Activated CD4-positive, alpha-beta memory T cell treated with anti-CD3 and anti-CD28 coated beads, Interleukin-2, amount 10 ng/mL, durations not matched to agents 7 days and 5 days (primary cell): ENCODE measurements around the gene FNDC3B. TPM values are rescaled to one million over a fixed set of nuclear protein-coding genes. Genes with fewer than 3 reads are reported as not detected.

ENCODE experiments used
- CTCF ChIA-PET: fragments of 350-600 bp; sonication (Branson Sonifier 250); formaldehyde crosslinking; loops from one replicate; lab custom pipeline; 2021; ENCODE audit warnings: antibody characterized with exemption, inconsistent platforms; lab: Charles Lee
- POLR2A ChIA-PET: fragments of 350-600 bp; sonication (Branson Sonifier 250); formaldehyde crosslinking; loops from one replicate; lab custom pipeline; 2021; ENCODE audit warnings: antibody characterized with exemption; lab: Charles Lee
- DNase-seq: peaks from one replicate; pipeline ENCODE4 v3.0.0-alpha.2; 2020
- H3K27ac Mint-ChIP-seq: one replicate; pipeline ENCODE4 v1.8.0; 2021; ENCODE audit warnings: mild to moderate bottlenecking, mixed read lengths
- H3K27me3 Mint-ChIP-seq: one replicate; pipeline ENCODE4 v1.8.0; 2021; ENCODE audit warnings: mixed read lengths
- H3K36me3 Mint-ChIP-seq: one replicate; pipeline ENCODE4 v1.8.0; 2021; ENCODE audit warnings: low read depth, mixed read lengths
- H3K4me1 Mint-ChIP-seq: one replicate; pipeline ENCODE4 v1.8.0; 2021; ENCODE audit warnings: mixed read lengths
- H3K4me3 Mint-ChIP-seq: one replicate; pipeline ENCODE4 v1.8.0; 2021; ENCODE audit warnings: mild to moderate bottlenecking, mixed read lengths
- H3K9me3 Mint-ChIP-seq: one replicate; pipeline ENCODE4 v1.8.0; 2021; ENCODE audit warnings: mixed read lengths
- total RNA-seq, 2 experiments: library from RNA; stranded (reverse); gene quantifications; one replicate each; pipeline ENCODE4 v1.2.3, GENCODE V29; 2021

FNDC3B gene
- total RNA-seq, 2 experiments from 2014 or later: 21.6 to 21.8 TPM

GRCh38 chr3:172346161-172346560 lies 306.8 kb downstream of the FNDC3B start:
- Mint-ChIP-seq H3K36me3 (peaks cover 26% of the 10 kb centered on the region), H3K4me1 (peaks cover 3% of the 10 kb centered on the region), H3K27me3 (no peaks in the 10 kb centered on the region), H3K27ac (no peak overlapping the region), H3K4me3 (no peak overlapping the region), H3K9me3 (no peaks in the 10 kb centered on the region)
- DNase-seq: no peak
- ChIA-PET POLR2A (no interaction called here), CTCF (no interaction called here)

- no peak overlapping the region for H3K4me3 Mint-ChIP-seq
- peaks cover 3% of the 10 kb centered on the region for H3K4me1 Mint-ChIP-seq
- H3K36me3 Mint-ChIP-seq: peaks cover 28% of the 10 kb centered on the region
- DNase-seq: no peak
- H3K27me3 Mint-ChIP-seq: no peaks in the 10 kb centered on the region
- H3K9me3 Mint-ChIP-seq: no peaks in the 10 kb centered on the region
- no peak overlapping the region for H3K27ac Mint-ChIP-seq
- POLR2A ChIA-PET: no interaction called here
- CTCF ChIA-PET: interaction anchor here (0.6 to 1.9 kb wide), 2 partner anchors 16 to 317 kb away, joined by 3 to 8 read pairs; no protein-coding TSS in a partner anchor
Observed at GRCh38 chr3:172347895-172348679, 308.7 kb downstream of the FNDC3B start.

GRCh38 chr3:172351895-172352466 lies 312.6 kb downstream of the FNDC3B start:
- H3K9me3 Mint-ChIP-seq: no peaks in the 10 kb centered on the region
- DNase-seq: no peak
- H3K27me3 Mint-ChIP-seq: no peaks in the 10 kb centered on the region
- no peak overlapping the region for H3K27ac Mint-ChIP-seq
- ChIA-PET POLR2A (no interaction called here), CTCF (interaction anchor here (1.5 to 3.9 kb wide), 3 partner anchors 11 to 109 kb away, joined by 3 to 16 read pairs (median 7); no protein-coding TSS in a partner anchor)
- no peak overlapping the region for H3K4me3 Mint-ChIP-seq
- H3K4me1 Mint-ChIP-seq: peaks cover 3% of the 10 kb centered on the region
- H3K36me3 Mint-ChIP-seq: peaks cover 21% of the 10 kb centered on the region

GRCh38 chr3:172352786-172353185 lies 313.4 kb downstream of the FNDC3B start:
- H3K27ac Mint-ChIP-seq: no peak overlapping the region
- ChIA-PET CTCF (interaction anchor here (3.9 kb wide), 1 partner anchor 12 kb away, joined by 16 read pairs; no protein-coding TSS in a partner anchor), POLR2A (no interaction called here)
- no peak overlapping the region for H3K4me3 Mint-ChIP-seq
- H3K4me1 Mint-ChIP-seq: peaks cover 5% of the 10 kb centered on the region
- H3K9me3 Mint-ChIP-seq: no peaks in the 10 kb centered on the region
- DNase-seq: no peak
- no peaks in the 10 kb centered on the region for H3K27me3 Mint-ChIP-seq
- H3K36me3 Mint-ChIP-seq: peaks cover 15% of the 10 kb centered on the region

GRCh38 chr3:172354931-172355499 lies 315.6 kb downstream of the FNDC3B start:
- ChIA-PET CTCF (interaction anchor here (0.7 to 3.9 kb wide), 3 partner anchors 14 to 318 kb away, joined by 3 to 16 read pairs (median 6); no protein-coding TSS in a partner anchor), POLR2A (no interaction called here)
- no peak overlapping the region for H3K27ac Mint-ChIP-seq
- H3K4me1 Mint-ChIP-seq: peaks cover 6% of the 10 kb centered on the region
- no peaks in the 10 kb centered on the region for H3K9me3 Mint-ChIP-seq
- no peaks in the 10 kb centered on the region for H3K27me3 Mint-ChIP-seq
- no peak for DNase-seq
- H3K36me3 Mint-ChIP-seq: peaks cover 7% of the 10 kb centered on the region
- H3K4me3 Mint-ChIP-seq: no peak overlapping the region

GRCh38 chr3:172355836-172356235 lies 316.5 kb downstream of the FNDC3B start:
- ChIA-PET POLR2A (no interaction called here), CTCF (no interaction called here)
- Mint-ChIP-seq H3K4me3 (no peak overlapping the region), H3K36me3 (peaks cover 11% of the 10 kb centered on the region), H3K27me3 (no peaks in the 10 kb centered on the region), H3K4me1 (peaks cover 6% of the 10 kb centered on the region), H3K9me3 (no peaks in the 10 kb centered on the region), H3K27ac (no peak overlapping the region)
- no peak for DNase-seq

GRCh38 chr3:172356427-172356826 lies 317.0 kb downstream of the FNDC3B start:
- Mint-ChIP-seq H3K4me3 (no peak overlapping the region), H3K27me3 (no peaks in the 10 kb centered on the region), H3K4me1 (peaks cover 2% of the 10 kb centered on the region), H3K9me3 (no peaks in the 10 kb centered on the region), H3K27ac (no peak overlapping the region), H3K36me3 (peaks cover 11% of the 10 kb centered on the region)
- POLR2A ChIA-PET: no interaction called here
- CTCF ChIA-PET: no interaction called here
- DNase-seq: no peak

GRCh38 chr3:172357850-172358754 lies 318.7 kb downstream of the FNDC3B start:
- DNase-seq: no peak
- Mint-ChIP-seq H3K4me3 (no peak overlapping the region), H3K27ac (no peak overlapping the region), H3K9me3 (no peaks in the 10 kb centered on the region), H3K27me3 (no peaks in the 10 kb centered on the region), H3K4me1 (peaks cover 2% of the 10 kb centered on the region), H3K36me3 (peaks cover 12% of the 10 kb centered on the region)
- ChIA-PET CTCF (no interaction called here), POLR2A (no interaction called here)

GRCh38 chr3:172359231-172359630 lies 319.9 kb downstream of the FNDC3B start:
- ChIA-PET CTCF (no interaction called here), POLR2A (no interaction called here)
- Mint-ChIP-seq H3K27me3 (no peaks in the 10 kb centered on the region), H3K36me3 (peaks cover 10% of the 10 kb centered on the region), H3K27ac (no peak overlapping the region), H3K4me3 (no peak overlapping the region), H3K9me3 (no peaks in the 10 kb centered on the region), H3K4me1 (peaks cover 2% of the 10 kb centered on the region)
- DNase-seq: no peak

GRCh38 chr3:172359996-172360395 lies 320.6 kb downstream of the FNDC3B start:
- Mint-ChIP-seq H3K27ac (no peak overlapping the region), H3K4me3 (no peak overlapping the region), H3K27me3 (no peaks in the 10 kb centered on the region), H3K9me3 (no peaks in the 10 kb centered on the region), H3K4me1 (peaks cover 2% of the 10 kb centered on the region), H3K36me3 (peaks cover 10% of the 10 kb centered on the region)
- CTCF ChIA-PET: no interaction called here
- POLR2A ChIA-PET: no interaction called here
- no peak for DNase-seq

GRCh38 chr3:172362583-172362982 lies 323.2 kb downstream of the FNDC3B start:
- ChIA-PET CTCF (no interaction called here), POLR2A (no interaction called here)
- no peak for DNase-seq
- Mint-ChIP-seq H3K4me1 (peaks cover 2% of the 10 kb centered on the region), H3K27ac (no peak overlapping the region), H3K36me3 (peaks cover 10% of the 10 kb centered on the region), H3K27me3 (no peaks in the 10 kb centered on the region), H3K4me3 (no peak overlapping the region), H3K9me3 (no peaks in the 10 kb centered on the region)

- POLR2A ChIA-PET: no interaction called here
- DNase-seq: no peak
- Mint-ChIP-seq H3K27ac (no peak overlapping the region), H3K4me3 (no peak overlapping the region), H3K27me3 (no peaks in the 10 kb centered on the region), H3K9me3 (no peaks in the 10 kb centered on the region), H3K4me1 (no peaks in the 10 kb centered on the region), H3K36me3 (peaks cover 10% of the 10 kb centered on the region)
- CTCF ChIA-PET: no interaction called here
Observed at GRCh38 chr3:172364374-172365027, 325.1 kb downstream of the FNDC3B start.
